NB4 (cell line): ENCODE measurements around the gene KIAA1958.

Source experiments
- DNase-seq: peaks from one replicate; pipeline ENCODE4 v3.0.0; 2010; ENCODE audit warnings: low read depth
- H3K4me3 ChIP-seq: one replicate; pipeline ENCODE4 v1.5.1; 2011; ENCODE audit warnings: mild to moderate bottlenecking, low read depth, low read length, moderate library complexity
- CTCF ChIP-seq: IDR thresholded peaks from one replicate; pipeline ENCODE4 v1.5.1; 2012; ENCODE audit warnings: low read depth, low read length
- MAX ChIP-seq: IDR thresholded peaks from 2 replicates; pipeline ENCODE4 v1.6.1; 2011; ENCODE audit warnings: low read depth, low read length
- MYC ChIP-seq: IDR thresholded peaks from 2 replicates; pipeline ENCODE4 v1.6.1; 2011; ENCODE audit warnings: low read depth, low read length
- POLR2A ChIP-seq: IDR thresholded peaks from 2 replicates; pipeline ENCODE4 v1.6.1; 2011; ENCODE audit warnings: mild to moderate bottlenecking; ENCODE audit not compliant: insufficient read length; ENCODE audit errors: extremely low read depth

The KIAA1958 gene

GRCh38 chr9:112677040-112677439, 190.4 kb downstream of the KIAA1958 start:
- H3K4me3 ChIP-seq = no peak overlapping the region
- DNase-seq = no peak
- no peak for TF ChIP-seq MAX
- TF ChIP-seq CTCF = no peak
- no peak for TF ChIP-seq POLR2A
- TF ChIP-seq MYC = no peak

- no peak overlapping the region for H3K4me3 ChIP-seq
- TF ChIP-seq POLR2A = no peak
- DNase-seq = peak; percentile 6
Observed at GRCh38 chr9:112680731-112681402, 194.2 kb downstream of the KIAA1958 start.

GRCh38 chr9:112689161-112689740, 202.6 kb downstream of the KIAA1958 start:
- no peak for DNase-seq
- no peak overlapping the region for H3K4me3 ChIP-seq
- no peak for TF ChIP-seq MYC
- TF ChIP-seq MAX = no peak
- TF ChIP-seq CTCF = no peak
- no peak for TF ChIP-seq POLR2A

- no peak for TF ChIP-seq MAX
- no peak for TF ChIP-seq POLR2A
- no peak for TF ChIP-seq CTCF
- TF ChIP-seq MYC = no peak
- DNase-seq = no peak
- no peak overlapping the region for H3K4me3 ChIP-seq
Observed at GRCh38 chr9:112694706-112695555, 208.3 kb downstream of the KIAA1958 start.

GRCh38 chr9:112696461-112696860, 209.8 kb downstream of the KIAA1958 start:
- DNase-seq = no peak
- no peak overlapping the region for H3K4me3 ChIP-seq
- no peak for TF ChIP-seq CTCF
- no peak for TF ChIP-seq MAX
- no peak for TF ChIP-seq MYC
- no peak for TF ChIP-seq POLR2A

GRCh38 chr9:112699230-112699629, 212.6 kb downstream of the KIAA1958 start:
- TF ChIP-seq MAX = no peak
- no peak for TF ChIP-seq MYC
- no peak for DNase-seq

More at GRCh38 chr9:112699230-112699629, 212.6 kb downstream of the KIAA1958 start:
- no peak overlapping the region for H3K4me3 ChIP-seq
